Endothelial cell (in vitro differentiated cells): ENCODE results near the gene GGNBP2. TPM values are rescaled to one million over a fixed set of nuclear protein-coding genes. Genes with fewer than 3 reads are reported as not detected.

ENCODE experiments used
- DNase-seq: peaks from one replicate; pipeline ENCODE4 v3.0.0; 2021; ENCODE audit warnings: low spot score
- H3K27ac Mint-ChIP-seq: one replicate; pipeline ENCODE4 v1.8.0; 2021; ENCODE audit warnings: mixed read lengths, inconsistent platforms; ENCODE audit not compliant: unreplicated experiment
- H3K27me3 Mint-ChIP-seq: one replicate; pipeline ENCODE4 v1.8.0; 2021; ENCODE audit warnings: mild to moderate bottlenecking, moderate library complexity, mixed read lengths, inconsistent platforms; ENCODE audit not compliant: unreplicated experiment
- H3K36me3 Mint-ChIP-seq: one replicate; pipeline ENCODE4 v1.8.0; 2021; ENCODE audit warnings: mild to moderate bottlenecking, low read depth, mixed read lengths, inconsistent platforms; ENCODE audit not compliant: unreplicated experiment
- H3K4me1 Mint-ChIP-seq: one replicate; pipeline ENCODE4 v1.8.0; 2021; ENCODE audit warnings: mild to moderate bottlenecking, mixed read lengths, inconsistent platforms; ENCODE audit not compliant: unreplicated experiment
- H3K4me3 Mint-ChIP-seq: one replicate; pipeline ENCODE4 v1.8.0; 2021; ENCODE audit warnings: mild to moderate bottlenecking, mixed read lengths, inconsistent platforms; ENCODE audit not compliant: unreplicated experiment
- H3K9me3 Mint-ChIP-seq: one replicate; pipeline ENCODE4 v1.8.0; 2021; ENCODE audit warnings: mixed read lengths, inconsistent platforms; ENCODE audit not compliant: unreplicated experiment
- CTCF ChIP-seq: fragments of 200-600 bp; sonication (generic); IDR thresholded peaks from one replicate; pipeline ENCODE4 v1.5.0; 2021; ENCODE audit warnings: antibody characterized with exemption; ENCODE audit not compliant: unreplicated experiment
- total RNA-seq: library from RNA; stranded (reverse); fragmentation: NEBNext Ultra II Directional; extraction: Animal tissue kit (Norgen Biotek cat#: 25700); gene quantifications from one replicate; pipeline ENCODE4 v1.2.1, GENCODE V29; 2021; ENCODE audit not compliant: unreplicated experiment

GGNBP2 gene
- total RNA-seq, 1 donor from 2014 or later = 84.4 TPM

- Mint-ChIP-seq H3K4me3 (peak overlapping the region; percentile 88), H3K27ac (peak overlapping the region; percentile 84), H3K27me3 (peaks cover 10% of the 10 kb centered on the region), H3K36me3 (peaks cover 7% of the 10 kb centered on the region), H3K9me3 (no peaks in the 10 kb centered on the region), H3K4me1 (peaks cover 16% of the 10 kb centered on the region)
- DNase-seq = no peak
- TF ChIP-seq CTCF = no peak
These were observed 352 bp downstream of the GGNBP2 start for GRCh38 chr17:36545077-36545464.

- H3K27ac Mint-ChIP-seq = peak overlapping the region; percentile 95
- no peaks in the 10 kb centered on the region for H3K9me3 Mint-ChIP-seq
- H3K4me3 Mint-ChIP-seq = peak overlapping the region; percentile 97
- no peak for TF ChIP-seq CTCF
- DNase-seq = peak; percentile 97
- peaks cover 16% of the 10 kb centered on the region for H3K4me1 Mint-ChIP-seq
- peaks cover 10% of the 10 kb centered on the region for H3K27me3 Mint-ChIP-seq
- H3K36me3 Mint-ChIP-seq = peaks cover 7% of the 10 kb centered on the region
These were observed 1.0 kb downstream of the GGNBP2 start for GRCh38 chr17:36545465-36546417.

GRCh38 chr17:36546418-36547093 lies 1.8 kb downstream of the GGNBP2 start:
- TF ChIP-seq CTCF = no peak
- Mint-ChIP-seq H3K36me3 (peaks cover 7% of the 10 kb centered on the region), H3K27me3 (peaks cover 10% of the 10 kb centered on the region)

GRCh38 chr17:36547776-36548175 lies 3.1 kb downstream of the GGNBP2 start:
- no peaks in the 10 kb centered on the region for H3K9me3 Mint-ChIP-seq
- peak overlapping the region; percentile 28 for H3K4me3 Mint-ChIP-seq
- peaks cover 7% of the 10 kb centered on the region for H3K36me3 Mint-ChIP-seq
- no peak for TF ChIP-seq CTCF
- no peak for DNase-seq
- H3K27me3 Mint-ChIP-seq = peaks cover 10% of the 10 kb centered on the region
- H3K4me1 Mint-ChIP-seq = peaks cover 18% of the 10 kb centered on the region
- peak overlapping the region; percentile 76 for H3K27ac Mint-ChIP-seq

More at GRCh38 chr17:36546418-36547093, 1.8 kb downstream of the GGNBP2 start:
- H3K4me3 Mint-ChIP-seq = peak overlapping the region; percentile 97
- H3K9me3 Mint-ChIP-seq = no peaks in the 10 kb centered on the region
- peak overlapping the region; percentile 95 for H3K27ac Mint-ChIP-seq
- H3K4me1 Mint-ChIP-seq = peaks cover 18% of the 10 kb centered on the region
- no peak for DNase-seq
